ENCODE results near the gene ANKRD27.

ANKRD27 gene

GRCh38 chr19:32651729-32652140 is 23.2 kb downstream of the ANKRD27 start:
- DNase-seq: no peak

GRCh38 chr19:32650671-32651070 is 24.3 kb downstream of the ANKRD27 start:
- DNase-seq: no peak

DNA sequence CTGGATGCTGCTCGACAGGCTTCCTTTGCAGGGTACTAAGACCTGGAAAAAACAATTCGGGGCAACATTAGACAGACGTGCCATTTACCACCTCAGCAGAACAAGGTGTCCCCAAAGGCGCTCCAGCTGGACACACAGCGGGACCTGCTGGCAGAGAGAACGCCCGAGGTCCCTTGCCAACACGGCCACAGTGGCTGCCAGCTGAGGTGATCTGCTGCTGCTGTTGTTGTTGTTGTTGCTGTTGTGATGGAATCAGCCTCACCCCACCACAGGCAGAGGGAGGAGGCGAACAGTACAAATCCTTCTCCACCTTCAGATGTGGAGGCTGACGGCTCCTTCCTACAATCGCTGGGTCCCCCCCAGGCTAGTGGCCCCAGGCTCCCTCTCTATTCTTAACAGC is 25.2 kb downstream of the ANKRD27 start:
- DNase-seq: no peak

DNA sequence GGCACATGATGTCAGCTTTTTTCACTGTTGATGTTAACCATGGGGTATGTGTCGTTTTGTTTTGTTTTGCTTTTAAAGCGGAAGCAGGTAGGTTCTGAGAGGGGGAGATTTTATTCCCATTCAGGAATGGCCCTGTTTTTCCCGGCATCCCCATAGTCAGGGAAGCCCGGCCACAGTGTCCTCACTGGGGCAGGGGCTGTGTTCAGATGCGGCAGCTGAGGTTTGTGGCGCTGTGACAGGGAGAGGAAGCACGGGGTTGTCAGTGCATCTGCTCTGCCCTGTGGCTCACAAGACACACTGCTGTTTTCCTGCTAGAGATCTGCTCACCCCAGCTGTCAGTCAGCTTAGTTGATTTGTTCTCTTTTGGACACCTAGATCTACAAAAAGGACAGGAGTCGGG is 27.6 kb downstream of the ANKRD27 start:
- DNase-seq: no peak

- no peak for DNase-seq
These were observed 28.4 kb downstream of the ANKRD27 start for GRCh38 chr19:32646556-32646955.

DNA sequence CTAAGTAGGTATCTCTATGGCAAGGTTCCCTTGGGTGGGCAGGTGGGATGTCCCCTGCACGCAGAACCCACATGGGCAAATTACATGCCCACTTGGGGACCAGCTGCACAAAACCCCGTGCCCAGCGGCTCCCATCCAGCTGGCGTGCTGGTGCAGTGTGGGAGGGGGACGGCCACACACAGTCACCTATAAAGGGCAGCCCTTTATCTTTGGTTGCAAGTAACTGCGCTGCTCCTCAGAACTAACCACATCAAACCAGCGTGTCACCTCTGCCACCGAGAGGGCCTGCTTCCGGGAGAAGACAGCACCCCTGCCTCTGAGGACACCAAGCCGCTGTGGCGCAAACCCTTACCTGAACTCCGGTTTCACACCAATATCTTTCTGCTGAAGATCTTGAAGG is 32.2 kb downstream of the ANKRD27 start:
- DNase-seq: no peak

DNA sequence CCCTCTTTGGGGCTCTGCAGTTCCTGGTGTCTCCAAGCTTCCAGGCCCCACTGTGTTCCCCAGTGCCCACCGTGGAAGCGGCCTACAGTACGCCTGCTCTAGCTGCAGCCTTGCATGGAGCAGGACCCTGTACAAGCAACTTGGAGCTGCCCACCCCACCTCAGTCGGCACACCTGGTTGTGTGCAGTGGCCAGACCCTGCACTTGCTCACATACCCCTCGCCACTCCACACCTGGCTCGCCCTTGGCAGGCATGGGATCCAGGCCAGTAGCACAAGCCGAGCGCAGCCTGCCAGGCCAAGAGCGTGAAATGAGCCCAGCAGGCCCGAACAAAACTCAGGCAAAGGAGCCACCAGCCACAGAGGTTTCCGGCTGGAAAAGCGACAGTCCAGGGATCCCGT is 36.4 kb downstream of the ANKRD27 start:
- no peak for DNase-seq

GRCh38 chr19:32637480-32637879 is 37.5 kb downstream of the ANKRD27 start:
- DNase-seq: no peak

GRCh38 chr19:32631381-32631780 is 43.6 kb downstream of the ANKRD27 start:
- DNase-seq: no peak

- no peak for DNase-seq
These were observed 44.6 kb downstream of the ANKRD27 start for GRCh38 chr19:32630338-32630737.

DNA sequence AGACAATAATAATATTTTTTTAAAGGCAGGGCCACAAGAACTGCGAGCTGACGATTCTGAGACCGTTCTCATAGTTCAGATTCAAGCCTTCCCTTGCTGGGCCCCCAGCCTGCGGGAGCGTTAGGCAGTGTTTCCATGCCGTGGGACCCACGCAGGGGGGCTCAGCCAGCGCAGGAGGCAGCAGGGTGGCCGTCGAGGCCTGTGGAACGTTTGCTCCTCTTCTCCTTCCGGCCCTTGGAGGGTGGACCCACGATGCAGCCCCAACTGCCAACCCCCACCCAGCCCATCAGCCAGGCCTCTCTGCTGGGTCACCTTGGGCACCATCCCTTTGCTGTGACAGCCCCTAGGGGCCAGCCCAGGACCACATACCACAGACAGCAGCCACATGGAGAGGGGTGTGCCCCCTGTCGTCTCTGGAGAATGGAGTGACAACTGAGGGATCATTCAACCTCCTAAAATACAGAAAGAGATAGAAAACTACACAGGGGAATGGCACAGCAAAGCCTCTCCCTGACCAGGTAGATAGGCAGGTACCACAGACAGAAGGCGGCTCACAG is 47.2 kb downstream of the ANKRD27 start:
- DNase-seq: no peak

DNA sequence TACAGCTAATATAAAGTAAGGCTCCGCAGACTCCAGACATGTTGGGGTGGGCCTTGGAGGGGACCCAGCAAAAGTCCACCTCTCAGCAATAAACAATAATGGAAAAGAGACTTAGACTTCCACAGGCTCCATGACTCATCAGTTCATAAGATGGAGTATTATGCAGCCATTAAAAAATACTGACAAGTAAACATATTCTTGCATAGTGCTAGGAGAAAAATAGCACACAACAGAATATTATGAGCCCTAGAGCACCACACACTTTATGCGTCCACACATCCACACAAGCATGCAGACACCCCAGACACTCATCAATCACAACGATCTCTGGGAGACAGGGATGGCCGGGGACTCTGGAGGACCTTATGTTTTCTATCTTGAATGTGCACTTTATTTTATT is 48.0 kb downstream of the ANKRD27 start:
- DNase-seq: no peak

- no peak for DNase-seq
These were observed 50.6 kb downstream of the ANKRD27 start for GRCh38 chr19:32624410-32624809.

DNA sequence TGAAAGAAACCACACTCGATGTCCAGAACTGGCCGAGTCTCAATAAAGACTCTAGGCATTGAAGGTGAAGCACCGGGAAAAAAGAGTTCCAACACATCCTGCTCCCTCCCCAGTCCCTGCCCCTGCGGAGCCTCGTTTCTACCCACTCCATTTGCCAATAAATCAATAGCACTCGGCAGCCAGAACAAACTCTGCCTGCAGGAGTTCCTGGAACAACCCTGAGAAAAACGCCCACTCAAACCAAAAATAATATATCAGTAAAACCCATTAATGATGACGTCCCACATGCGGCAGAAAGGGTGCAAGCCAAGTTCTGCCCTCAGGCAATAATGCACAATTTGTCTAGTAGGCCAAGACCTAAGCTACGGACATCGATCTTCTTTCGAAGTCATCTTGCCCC is 53.0 kb downstream of the ANKRD27 start:
- no peak for DNase-seq

- no peak for DNase-seq
These were observed 55.8 kb downstream of the ANKRD27 start for GRCh38 chr19:32619051-32619685.

- DNase-seq: no peak
These were observed 59.4 kb downstream of the ANKRD27 start for GRCh38 chr19:32615569-32615968.

DNA sequence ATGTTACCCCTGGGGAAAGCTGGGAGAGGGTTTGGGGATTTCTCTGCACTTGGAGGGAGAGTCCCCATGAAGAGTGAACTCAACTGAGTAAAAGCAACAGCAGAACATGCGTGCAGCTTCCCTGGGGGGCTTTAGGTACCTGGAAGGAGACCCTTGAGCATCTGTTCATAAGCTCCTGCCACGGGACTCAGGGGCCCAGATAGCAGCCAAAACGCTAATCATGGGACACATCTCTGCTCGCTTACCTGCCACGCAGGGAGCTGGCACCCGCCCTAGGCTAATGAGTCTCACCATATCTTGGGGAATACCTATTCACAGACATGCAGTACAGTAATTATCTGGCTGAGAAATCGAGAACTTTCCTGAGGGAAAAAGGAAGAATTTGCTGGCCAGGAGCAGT is 60.1 kb downstream of the ANKRD27 start:
- DNase-seq: no peak

GRCh38 chr19:32613008-32613407 is 62.0 kb downstream of the ANKRD27 start:
- DNase-seq: no peak

DNA sequence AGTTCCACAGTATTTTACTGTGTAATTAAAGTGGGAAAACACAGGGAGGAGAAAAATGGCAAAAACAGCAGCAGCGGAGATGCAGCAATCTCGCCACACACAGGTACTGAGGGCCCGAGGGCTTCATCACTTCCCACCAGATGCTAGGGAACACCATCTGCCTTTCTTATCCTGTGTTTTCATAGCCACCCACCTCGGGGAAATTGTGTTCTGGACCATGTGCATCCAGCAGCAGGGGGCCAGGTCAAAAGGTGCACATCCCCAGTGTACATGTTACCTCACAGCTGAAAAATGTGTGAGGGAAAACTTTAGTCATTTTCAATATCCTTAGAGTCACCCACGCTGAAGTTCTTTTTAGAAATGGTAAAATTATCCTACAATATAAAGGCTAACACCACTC is 63.8 kb downstream of the ANKRD27 start:
- no peak for DNase-seq

GRCh38 chr19:32607479-32607878 is 67.5 kb downstream of the ANKRD27 start:
- DNase-seq: no peak

DNA sequence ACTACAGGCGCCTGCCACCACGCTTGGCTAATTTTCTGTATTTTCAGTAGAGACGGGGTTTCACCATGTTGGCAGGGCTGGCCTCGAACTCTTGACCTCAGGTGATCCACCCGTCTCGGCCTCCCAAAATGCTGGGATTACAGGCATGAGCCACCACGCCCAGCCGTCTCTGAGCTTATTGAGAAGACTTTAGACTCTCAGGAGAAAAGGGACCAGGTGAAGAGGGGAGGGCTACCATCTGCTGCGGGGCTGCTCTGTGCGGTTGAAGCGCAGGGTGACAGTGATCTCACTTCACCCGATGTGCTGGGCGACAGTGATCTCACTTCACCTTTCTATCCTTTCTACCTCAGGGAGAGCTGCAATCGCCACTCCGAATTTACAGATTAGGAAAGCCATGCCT is 68.7 kb downstream of the ANKRD27 start:
- no peak for DNase-seq

DNA sequence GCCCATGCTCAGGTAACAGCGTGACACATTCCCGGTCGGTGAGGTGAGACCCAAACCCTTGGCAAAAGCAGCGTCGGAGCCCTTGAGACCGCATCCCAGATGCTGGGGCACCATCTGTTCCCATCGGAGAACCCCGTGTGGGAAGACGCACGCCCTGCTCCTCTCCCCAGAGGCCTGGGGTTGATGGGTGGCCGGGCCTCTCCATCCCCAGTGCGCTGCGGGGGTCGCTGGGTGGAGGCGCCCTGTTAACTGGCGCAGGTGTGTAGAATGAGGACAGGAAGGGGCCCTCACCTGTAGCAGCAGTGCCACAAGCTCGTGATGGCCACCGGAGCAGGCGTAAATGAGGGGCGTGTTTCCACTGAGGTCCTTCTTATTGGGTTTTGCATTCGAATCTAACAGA is 69.4 kb downstream of the ANKRD27 start:
- DNase-seq: no peak

- DNase-seq: no peak
These were observed 71.0 kb downstream of the ANKRD27 start for GRCh38 chr19:32603961-32604360.

DNA sequence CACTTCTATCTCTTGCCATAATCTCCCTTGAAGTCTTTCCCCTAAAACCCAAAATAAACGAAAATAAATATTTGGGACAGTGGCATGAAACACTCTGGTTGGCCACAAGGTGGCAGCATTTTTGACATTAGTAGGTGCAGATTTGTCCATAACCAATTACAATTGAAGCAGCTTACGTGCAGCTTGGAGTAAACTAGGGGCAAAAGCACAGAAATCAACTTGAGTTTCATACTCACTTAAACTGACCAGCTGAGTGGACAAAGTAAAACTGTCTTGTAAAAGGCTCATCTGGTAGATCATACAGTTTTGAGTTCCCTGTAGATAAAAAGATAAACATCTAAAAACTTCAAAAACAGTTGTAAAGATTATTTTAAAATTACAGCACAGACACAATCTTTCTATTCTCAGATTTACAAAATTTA is 75.2 kb downstream of the ANKRD27 start:
- peak; percentile 27 for DNase-seq

DNA sequence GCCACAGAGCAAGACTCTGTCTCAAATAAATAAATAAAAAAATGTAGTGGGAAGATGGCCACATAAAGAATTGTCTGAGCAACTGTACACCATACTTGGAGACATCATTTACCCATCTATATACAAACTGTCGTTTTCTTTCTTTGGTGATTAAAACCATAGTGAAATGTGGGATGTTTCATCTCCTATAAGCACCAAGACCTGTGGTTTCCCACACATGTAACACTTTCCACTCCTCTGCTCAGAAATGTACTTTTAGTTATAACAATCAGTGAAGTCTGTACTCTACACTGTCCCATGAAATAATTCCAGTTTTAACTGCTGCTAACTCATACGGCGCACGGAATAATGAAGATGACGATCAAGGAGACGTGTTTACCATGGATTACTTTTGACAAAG is 75.7 kb downstream of the ANKRD27 start:
- DNase-seq: no peak

Data from DMS153 (cell line).